NT2/D1 (cell line): Measurements from ENCODE around the gene DIAPH3.

Experiments
- DNase-seq: peaks from one replicate; pipeline ENCODE4 v3.0.0-alpha.2; 2011; ENCODE audit warnings: low read depth, low spot score
- H3K27me3 ChIP-seq: 2 replicates; pipeline ENCODE4 v1.6.0; 2011; ENCODE audit warnings: mild to moderate bottlenecking; ENCODE audit not compliant: insufficient read length, insufficient read depth
- H3K36me3 ChIP-seq: 2 replicates; pipeline ENCODE4 v1.6.1; 2011; ENCODE audit warnings: mild to moderate bottlenecking, low read length, mixed read lengths; ENCODE audit not compliant: insufficient read depth, insufficient read length
- H3K4me1 ChIP-seq: 2 replicates; pipeline ENCODE4 v1.5.1; 2011; ENCODE audit not compliant: insufficient read depth, insufficient read length
- H3K4me3 ChIP-seq: 2 replicates; pipeline ENCODE4 v1.5.1; 2011; ENCODE audit warnings: low read depth; ENCODE audit not compliant: insufficient read length
- H3K9ac ChIP-seq: 2 replicates; pipeline ENCODE4 v1.6.0; 2011; ENCODE audit warnings: low read depth; ENCODE audit not compliant: insufficient read length
- H3K9me3 ChIP-seq: 2 replicates; pipeline ENCODE4 v1.5.1; 2011; ENCODE audit warnings: mild to moderate bottlenecking, low read length; ENCODE audit not compliant: insufficient read depth
- SUZ12 ChIP-seq: IDR thresholded peaks from 2 replicates; pipeline ENCODE4 v1.6.1; 2011; ENCODE audit not compliant: insufficient read length, insufficient read depth; ENCODE audit errors: extremely low read depth
- YY1 ChIP-seq: IDR thresholded peaks from 2 replicates; pipeline ENCODE4 v1.6.1; 2011; ENCODE audit not compliant: insufficient read length, insufficient read depth
- ZNF274 ChIP-seq: IDR thresholded peaks from 2 replicates; pipeline ENCODE4 v1.6.1; 2011; ENCODE audit warnings: mild to moderate bottlenecking, low read depth, low read length

Gene DIAPH3

DNA sequence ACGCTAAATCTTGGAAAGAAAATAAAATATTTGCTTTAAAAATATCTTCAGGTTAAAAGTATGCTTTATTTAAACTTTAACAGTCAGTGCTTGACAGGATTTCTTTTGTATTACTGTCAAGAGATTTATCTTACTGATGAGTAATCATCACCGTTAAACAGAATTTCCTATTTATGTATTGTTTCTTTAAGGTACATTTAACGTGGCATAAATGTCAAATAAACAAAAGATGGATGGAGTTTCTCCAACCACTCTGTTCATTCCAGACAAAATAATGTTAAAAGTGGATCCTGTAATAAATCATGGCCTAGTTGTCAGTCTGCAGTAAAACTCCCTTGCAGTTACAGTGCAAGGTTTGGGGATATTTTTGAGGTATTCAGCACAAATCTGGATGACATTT lies 298.3 kb downstream of the DIAPH3 start:
- no peak overlapping the region for H3K4me3 ChIP-seq
- H3K4me1 ChIP-seq = no peaks in the 10 kb centered on the region
- H3K9me3 ChIP-seq = no peaks in the 10 kb centered on the region
- H3K36me3 ChIP-seq = no peaks in the 10 kb centered on the region
- TF ChIP-seq ZNF274 (no peak), YY1 (no peak), SUZ12 (no peak)
- no peak overlapping the region for H3K9ac ChIP-seq
- H3K27me3 ChIP-seq = no peaks in the 10 kb centered on the region
- no peak for DNase-seq

- no peak for TF ChIP-seq ZNF274
- TF ChIP-seq YY1 = no peak
- TF ChIP-seq SUZ12 = no peak
- H3K9ac ChIP-seq = no peak overlapping the region
- no peaks in the 10 kb centered on the region for H3K27me3 ChIP-seq
- no peaks in the 10 kb centered on the region for H3K4me1 ChIP-seq
- H3K9me3 ChIP-seq = no peaks in the 10 kb centered on the region
- H3K4me3 ChIP-seq = no peak overlapping the region
- no peaks in the 10 kb centered on the region for H3K36me3 ChIP-seq
- DNase-seq = no peak
Observed at GRCh38 chr13:59863621-59864020, 300.1 kb downstream of the DIAPH3 start.

GRCh38 chr13:59861676-59862075 lies 302.1 kb downstream of the DIAPH3 start:
- H3K36me3 ChIP-seq = no peaks in the 10 kb centered on the region
- H3K9me3 ChIP-seq = no peaks in the 10 kb centered on the region
- no peak for DNase-seq
- no peaks in the 10 kb centered on the region for H3K27me3 ChIP-seq
- no peak for TF ChIP-seq YY1
- no peak for TF ChIP-seq SUZ12
- TF ChIP-seq ZNF274 = no peak
- H3K9ac ChIP-seq = no peak overlapping the region
- no peaks in the 10 kb centered on the region for H3K4me1 ChIP-seq
- no peak overlapping the region for H3K4me3 ChIP-seq

DNA sequence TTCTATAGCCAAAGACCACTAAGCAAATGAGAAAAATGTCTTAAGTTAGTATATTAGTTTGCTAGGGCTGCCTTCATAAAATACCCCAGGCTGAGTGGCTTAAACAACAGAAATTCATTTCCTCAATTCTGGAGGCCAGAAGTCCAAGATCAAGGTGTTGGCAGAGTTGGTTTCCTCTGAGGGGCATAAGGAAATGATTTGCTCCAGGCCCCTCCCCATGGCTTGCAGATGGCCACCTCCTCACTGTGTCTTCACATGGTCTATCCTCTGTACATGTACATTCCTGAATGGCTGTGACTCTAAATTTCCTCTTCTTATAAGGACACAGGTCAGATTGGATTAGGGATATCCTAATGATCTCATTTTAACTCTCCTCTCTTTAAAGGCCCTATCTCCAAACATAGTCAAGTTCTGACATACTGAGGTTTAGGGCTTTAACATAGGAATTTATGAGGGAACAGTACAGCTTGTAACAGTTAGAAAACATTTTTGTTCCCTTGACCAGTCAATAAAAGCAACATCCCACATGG lies 307.4 kb downstream of the DIAPH3 start:
- Histone ChIP-seq H3K4me3 (no peak overlapping the region), H3K27me3 (no peaks in the 10 kb centered on the region), H3K36me3 (no peaks in the 10 kb centered on the region), H3K9ac (no peak overlapping the region), H3K4me1 (no peaks in the 10 kb centered on the region), H3K9me3 (no peaks in the 10 kb centered on the region)
- DNase-seq = no peak
- TF ChIP-seq SUZ12 (no peak), ZNF274 (no peak), YY1 (no peak)

DNA sequence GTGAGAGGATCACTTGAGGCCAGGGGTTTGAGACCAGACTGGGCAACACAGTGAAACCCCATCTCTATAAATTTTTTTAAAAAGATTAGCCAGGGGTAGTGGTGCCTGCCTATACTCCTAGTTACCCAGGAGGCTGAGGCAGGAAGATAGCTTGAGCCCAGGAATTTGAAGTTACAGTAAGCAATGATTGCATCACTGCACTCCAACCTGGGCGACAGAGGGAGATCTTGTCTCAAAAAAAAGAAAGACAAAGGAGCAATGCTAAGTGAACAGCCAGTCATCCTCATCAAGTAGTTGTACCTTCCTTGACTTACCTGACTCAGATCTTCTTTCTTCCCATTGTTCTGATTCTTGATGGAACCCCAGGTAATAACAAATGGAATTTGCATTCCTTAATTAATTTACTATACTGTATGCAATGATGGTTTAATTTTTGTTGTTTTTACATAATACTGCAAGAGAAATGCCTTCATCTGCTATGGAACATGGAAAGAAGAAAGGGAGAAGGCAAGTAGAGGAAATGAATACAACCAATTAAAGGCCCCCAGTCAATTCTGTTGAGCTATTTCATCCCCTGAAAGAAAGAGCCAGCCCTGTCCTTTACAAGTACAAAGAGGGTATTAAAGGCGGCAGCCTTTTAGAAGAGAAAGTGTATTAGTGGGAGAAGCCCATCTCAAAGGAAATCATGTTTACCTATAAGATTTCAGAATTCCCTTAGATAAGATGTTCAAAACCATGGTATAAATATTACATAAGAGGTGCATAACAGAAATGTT lies 316.7 kb downstream of the DIAPH3 start:
- Histone ChIP-seq H3K4me3 (no peak overlapping the region), H3K36me3 (no peaks in the 10 kb centered on the region), H3K9me3 (no peaks in the 10 kb centered on the region), H3K4me1 (no peaks in the 10 kb centered on the region), H3K27me3 (no peaks in the 10 kb centered on the region), H3K9ac (no peak overlapping the region)
- TF ChIP-seq SUZ12 = no peak
- TF ChIP-seq ZNF274 = no peak
- no peak for TF ChIP-seq YY1
- DNase-seq = no peak

DNA sequence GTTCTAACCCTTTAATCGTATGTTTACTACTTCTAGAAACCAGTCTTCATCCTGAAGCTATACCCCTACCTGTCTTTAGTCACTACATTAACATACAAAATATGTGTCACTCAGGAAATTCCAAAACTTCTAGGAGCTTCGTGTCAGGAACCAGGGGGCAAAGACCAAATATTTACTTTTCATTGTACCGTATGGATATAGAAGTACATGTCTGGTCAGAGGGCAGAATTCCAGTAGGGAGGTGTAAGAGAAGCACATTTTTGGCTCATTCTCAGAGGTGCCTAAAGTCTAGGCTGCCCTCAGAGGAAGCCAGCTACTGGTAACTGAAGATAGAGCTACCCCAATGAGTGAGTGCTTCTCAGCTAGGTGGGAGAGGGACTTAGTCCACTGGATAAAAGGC lies 320.7 kb downstream of the DIAPH3 start:
- DNase-seq = no peak
- H3K27me3 ChIP-seq = no peaks in the 10 kb centered on the region
- H3K4me3 ChIP-seq = no peak overlapping the region
- H3K9ac ChIP-seq = no peak overlapping the region
- H3K36me3 ChIP-seq = no peaks in the 10 kb centered on the region
- H3K9me3 ChIP-seq = no peaks in the 10 kb centered on the region
- no peak for TF ChIP-seq ZNF274
- TF ChIP-seq YY1 = no peak
- no peak for TF ChIP-seq SUZ12
- H3K4me1 ChIP-seq = no peaks in the 10 kb centered on the region

- Histone ChIP-seq H3K36me3 (no peaks in the 10 kb centered on the region), H3K9ac (no peak overlapping the region), H3K4me1 (no peaks in the 10 kb centered on the region), H3K27me3 (no peaks in the 10 kb centered on the region), H3K9me3 (no peaks in the 10 kb centered on the region), H3K4me3 (no peak overlapping the region)
- TF ChIP-seq ZNF274 (no peak), YY1 (no peak), SUZ12 (no peak)
- DNase-seq = no peak
Observed at GRCh38 chr13:59842507-59842906, 321.2 kb downstream of the DIAPH3 start.
